Sciatic nerve (tissue), 2 donors: ENCODE results near the gene PI16. TPM values are rescaled to one million over a fixed set of nuclear protein-coding genes. Genes with fewer than 3 reads are reported as not detected.
A peak's percentile ranks its signal among the peaks of the same experiment; 100 is the strongest.

Experiments used
- ATAC-seq: fragments of 200-7000 bp; cut with Tn5 transposase; one replicate; pipeline ENCODE4 v1.9.1; 2020; ENCODE audit warnings: mild to moderate bottlenecking, moderate library complexity
- DNase-seq: peaks from one replicate; pipeline ENCODE4 v3.0.0-alpha.2; 2020; ENCODE audit warnings: low spot score
- intact Hi-C: fragments of 100-400 bp; cut with DNase I; formaldehyde crosslinking; loops from one replicate; pipeline ENCODE4 v1.14.2; 2022
- total RNA-seq: library from RNA; stranded (reverse); fragmentation: NEBNext Ultra II Directional; extraction: Animal tissue kit (Norgen Biotek cat#: 25700); gene quantifications from one replicate; pipeline ENCODE4 v1.2.1, GENCODE V29; 2021
- donor health status: DM: no; HTN: no; CAD: no.
- donor health status: DM: no; HTN: no; CAD: no.

The PI16 gene
- total RNA-seq = 91.7 TPM

- intact Hi-C loops = no loop called here
- DNase-seq (peak; percentile 54), ATAC-seq (peak; percentile 71)
Observed at GRCh38 chr6:36954262-36954931, at the start of gene PI16. Gene PI16 (plus strand): TSS chr6:36954738. CDS start chr6:36954761, 23 bp downstream.

- intact Hi-C loops = no loop called here
- no peak for ATAC-seq
- no peak for DNase-seq
Observed at GRCh38 chr6:36904851-36905393, 49.6 kb upstream of the PI16 start.

- intact Hi-C loops = no loop called here
- ATAC-seq (no peak), DNase-seq (no peak)
Observed at GRCh38 chr6:36906539-36907325, 47.8 kb upstream of the PI16 start.

GRCh38 chr6:36907781-36908180 lies 46.8 kb upstream of the PI16 start:
- intact Hi-C loops = no loop called here
- no peak for DNase-seq
- peak; percentile 67 for ATAC-seq

GRCh38 chr6:36908747-36909146 lies 45.8 kb upstream of the PI16 start:
- intact Hi-C loops = no loop called here
- no peak for DNase-seq
- ATAC-seq = no peak

GRCh38 chr6:36912030-36912454 lies 42.5 kb upstream of the PI16 start:
- ATAC-seq = no peak
- intact Hi-C loops = no loop called here
- no peak for DNase-seq

- ATAC-seq (peak; percentile 61), DNase-seq (no peak)
- intact Hi-C loops = no loop called here
Observed at GRCh38 chr6:36912586-36912985, 42.0 kb upstream of the PI16 start.

- ATAC-seq = no peak
- DNase-seq = no peak
- intact Hi-C loops = no loop called here
Observed at GRCh38 chr6:36913082-36913481, 41.5 kb upstream of the PI16 start.

- intact Hi-C loops = no loop called here
- DNase-seq = no peak
- no peak for ATAC-seq
Observed at GRCh38 chr6:36914227-36914794, 40.2 kb upstream of the PI16 start.

- ATAC-seq (no peak), DNase-seq (no peak)
- intact Hi-C loops = no loop called here
Observed at GRCh38 chr6:36915599-36915998, 38.9 kb upstream of the PI16 start.

- ATAC-seq = no peak
Observed at GRCh38 chr6:36916126-36916525, 38.4 kb upstream of the PI16 start.

GRCh38 chr6:36917541-36918193 lies 36.9 kb upstream of the PI16 start:
- intact Hi-C loops = no loop called here
- DNase-seq (no peak), ATAC-seq (peak; percentile 89)

More at GRCh38 chr6:36916126-36916525, 38.4 kb upstream of the PI16 start:
- DNase-seq = no peak
- intact Hi-C loops = no loop called here

- intact Hi-C loops = no loop called here
- DNase-seq = no peak
- ATAC-seq = no peak
Observed at GRCh38 chr6:36920049-36920448, 34.5 kb upstream of the PI16 start.

- DNase-seq (no peak), ATAC-seq (no peak)
- intact Hi-C loops = no loop called here
Observed at GRCh38 chr6:36920546-36920945, 34.0 kb upstream of the PI16 start.

GRCh38 chr6:36924131-36924530 lies 30.4 kb upstream of the PI16 start:
- ATAC-seq (no peak), DNase-seq (no peak)
- intact Hi-C loops = no loop called here

GRCh38 chr6:36924778-36925374 lies 29.7 kb upstream of the PI16 start:
- DNase-seq (no peak), ATAC-seq (peak; percentile 81)
- intact Hi-C loops = no loop called here

GRCh38 chr6:36925809-36926208 lies 28.7 kb upstream of the PI16 start:
- no peak for ATAC-seq
- no peak for DNase-seq
- intact Hi-C loops = no loop called here

- no peak for DNase-seq
- intact Hi-C loops = no loop called here
Observed at GRCh38 chr6:36926708-36927513, 27.6 kb upstream of the PI16 start.

More at GRCh38 chr6:36926708-36927513, 27.6 kb upstream of the PI16 start:
- ATAC-seq = no peak
